ENCODE data around the gene MOB2.
"Not testable (repeated sequence)": the region's sequence is repeated elsewhere in the genome, so short reads cannot be mapped to it uniquely, and the experiment has no call there.

- TF ChIP-seq CTCF (IDR thresholded peaks at IDR 0.05; ENCODE audit: low read depth, low read length, missing input control); RAD21 (IDR thresholded peaks at IDR 0.05); SP1 (IDR thresholded peaks at IDR 0.05): not testable (repeated sequence)
Observed at GRCh38 chr11:1512531-1513258, 26.1 kb upstream of the MOB2 start.

Data from liver (tissue), 3 donors.